HEK293T (cell line): ENCODE data around the gene EBLN2.

Source experiments
- CTCF ChIA-PET: fragments of 350-600 bp; formaldehyde crosslinking; extraction: SDS; loops from one replicate; lab custom pipeline; 2021; ENCODE audit warnings: antibody characterized with exemption, inconsistent platforms; lab: Yijun Ruan, JAX
- POLR2A ChIA-PET: fragments of 350-600 bp; formaldehyde crosslinking; extraction: SDS; loops from one replicate; lab custom pipeline; 2020; ENCODE audit warnings: antibody characterized with exemption, inconsistent platforms; lab: Yijun Ruan, JAX
- DNase-seq: peaks from one replicate; pipeline ENCODE4 v3.0.0; 2012; ENCODE audit warnings: mixed read lengths; ENCODE audit errors: extremely low spot score
- ARNT ChIP-seq: fragments of 450-650 bp; IDR thresholded peaks from 2 replicates; pipeline ENCODE4 v1.6.1; 2017; ENCODE audit warnings: mild to moderate bottlenecking
- BHLHE40 ChIP-seq: fragments of 450-650 bp; IDR thresholded peaks from 2 replicates; pipeline ENCODE4 v1.6.1; 2016; ENCODE audit warnings: mild to moderate bottlenecking, moderate library complexity, borderline replicate concordance
- CTBP1 ChIP-seq: fragments of 450-650 bp; IDR thresholded peaks from 2 replicates; pipeline ENCODE4 v1.6.1; 2016; ENCODE audit warnings: borderline replicate concordance
- ELF4 ChIP-seq: fragments of 450-650 bp; IDR thresholded peaks from 2 replicates; pipeline ENCODE4 v1.6.1; 2017; ENCODE audit warnings: antibody characterized with exemption
- FOXA1 ChIP-seq: fragments of 450-650 bp; IDR thresholded peaks from 2 replicates; pipeline ENCODE4 v1.6.1; 2016; ENCODE audit warnings: mild to moderate bottlenecking
- FOXK2 ChIP-seq: fragments of 450-650 bp; IDR thresholded peaks from 2 replicates; pipeline ENCODE4 v1.6.1; 2016; ENCODE audit warnings: mild to moderate bottlenecking
- FOXM1 ChIP-seq: fragments of 450-650 bp; IDR thresholded peaks from 2 replicates; pipeline ENCODE4 v1.6.1; 2017; ENCODE audit warnings: mild to moderate bottlenecking, borderline replicate concordance
- HDGF ChIP-seq: fragments of 450-650 bp; IDR thresholded peaks from 2 replicates; pipeline ENCODE4 v1.6.1; 2017; ENCODE audit warnings: antibody characterized with exemption, borderline replicate concordance
- L3MBTL2 ChIP-seq: fragments of 450-650 bp; conservative IDR thresholded peaks from 2 replicates; pipeline ENCODE4 v1.6.1; 2016; ENCODE audit warnings: mild to moderate bottlenecking
- LEF1 ChIP-seq: fragments of 450-650 bp; IDR thresholded peaks from 2 replicates; pipeline ENCODE4 v1.6.1; 2017; ENCODE audit warnings: mild to moderate bottlenecking, borderline replicate concordance
- NFRKB ChIP-seq: fragments of 450-650 bp; IDR thresholded peaks from 2 replicates; pipeline ENCODE4 v1.6.1; 2016; ENCODE audit warnings: mild to moderate bottlenecking, moderate library complexity
- PKNOX1 ChIP-seq: fragments of 450-650 bp; IDR thresholded peaks from 2 replicates; pipeline ENCODE4 v1.6.1; 2016
- SP1 ChIP-seq: fragments of 450-650 bp; IDR thresholded peaks from 2 replicates; pipeline ENCODE4 v1.6.1; 2017
- SUZ12 ChIP-seq: fragments of 450-650 bp; IDR thresholded peaks from 2 replicates; pipeline ENCODE4 v1.6.1; 2016; ENCODE audit warnings: mild to moderate bottlenecking
- TARDBP ChIP-seq: fragments of 450-650 bp; IDR thresholded peaks from 2 replicates; pipeline ENCODE4 v1.6.1; 2016
- ZNF384 ChIP-seq: fragments of 450-650 bp; IDR thresholded peaks from 2 replicates; pipeline ENCODE4 v1.6.1; 2016

The EBLN2 gene

DNA sequence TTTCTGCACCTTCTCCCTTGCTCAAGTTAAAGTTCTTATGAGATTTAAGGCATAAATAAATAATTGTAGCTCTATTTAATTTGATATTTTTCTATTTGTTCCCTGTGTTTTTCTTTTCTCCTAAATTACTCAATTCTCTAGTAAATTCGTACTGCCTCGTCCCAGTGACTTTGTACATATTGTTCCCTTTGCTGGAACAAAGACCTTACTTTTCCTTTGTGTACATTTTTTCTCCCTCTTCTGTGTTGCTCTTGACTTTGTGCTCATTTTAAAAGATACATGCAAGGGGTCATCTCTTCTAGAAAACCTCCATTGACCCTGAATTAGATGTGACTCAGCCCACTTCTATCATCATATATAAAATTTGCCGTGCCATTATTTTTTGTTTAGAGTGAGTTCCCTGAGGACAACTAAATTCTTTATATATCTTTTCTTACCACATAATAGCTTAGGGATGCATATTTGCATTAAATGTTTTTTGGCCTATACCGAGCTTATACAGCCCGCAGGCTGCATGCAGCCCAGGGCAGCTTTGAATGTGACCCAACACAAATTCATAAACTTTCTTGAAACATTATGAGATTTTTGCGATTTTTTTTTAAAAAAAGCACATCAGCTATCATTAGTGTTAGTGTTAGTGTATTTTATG lies 35.2 kb upstream of the EBLN2 start:
- CTCF ChIA-PET, result interaction anchor here (0.6 kb wide), 1 partner anchor 16 kb away, joined by 5 read pairs; no protein-coding TSS in a partner anchor
- TF ChIP-seq ARNT (no peak), CTBP1 (no peak), NFRKB (no peak), FOXK2 (no peak), TARDBP (no peak), PKNOX1 (no peak), BHLHE40 (no peak), ZNF384 (no peak), HDGF (no peak), ELF4 (no peak), FOXA1 (no peak)
- no peak for DNase-seq
- POLR2A ChIA-PET, result interaction anchor here (1.2 kb wide), 1 partner anchor 29 kb away, joined by 3 read pairs; no protein-coding TSS in a partner anchor

DNA sequence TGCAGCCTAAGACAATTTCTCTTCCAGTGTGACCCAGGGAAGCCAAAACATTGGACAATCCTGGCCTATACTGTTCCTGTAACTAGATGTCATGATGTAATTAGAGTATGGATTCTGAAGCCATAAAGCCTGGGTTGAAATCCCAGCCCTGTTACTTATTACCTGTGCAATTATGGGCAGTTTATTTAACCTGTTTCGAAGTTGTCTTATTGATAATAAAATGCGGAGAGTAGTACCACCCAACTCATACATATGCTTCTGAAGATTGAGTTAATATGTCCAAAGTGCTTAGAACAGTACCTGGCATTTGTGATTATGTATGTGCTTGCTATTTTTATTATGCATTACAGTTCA lies 34.7 kb upstream of the EBLN2 start:
- DNase-seq, result no peak
- ChIA-PET CTCF (interaction anchor here (0.6 kb wide), 1 partner anchor 17 kb away, joined by 5 read pairs; no protein-coding TSS in a partner anchor), POLR2A (interaction anchor here (1.2 kb wide), 1 partner anchor 30 kb away, joined by 3 read pairs; no protein-coding TSS in a partner anchor)
- no peak for TF ChIP-seq PKNOX1

- no peak for TF ChIP-seq FOXK2
- TF ChIP-seq HDGF, result no peak
- TF ChIP-seq SUZ12, result no peak
- no peak for TF ChIP-seq LEF1
- TF ChIP-seq PKNOX1, result no peak
- TF ChIP-seq TARDBP, result no peak
- no peak for TF ChIP-seq BHLHE40
- no peak for TF ChIP-seq ELF4
- TF ChIP-seq SP1, result no peak
- TF ChIP-seq ZNF384, result no peak
- no peak for DNase-seq
- CTCF ChIA-PET, result no interaction called here
- POLR2A ChIA-PET, result no interaction called here
Observed at GRCh38 chr3:73028803-73029202, 32.7 kb upstream of the EBLN2 start.

- ChIA-PET POLR2A (no interaction called here), CTCF (no interaction called here)
- no peak for DNase-seq
- TF ChIP-seq SP1 (no peak), TARDBP (no peak)
Observed at GRCh38 chr3:73029321-73029796, 32.1 kb upstream of the EBLN2 start.

- ChIA-PET POLR2A (no interaction called here), CTCF (interaction anchor here (0.6 kb wide), 1 partner anchor 9 kb away, joined by 3 read pairs; no protein-coding TSS in a partner anchor)
- DNase-seq, result no peak
- TF ChIP-seq TARDBP (no peak), FOXK2 (no peak), PKNOX1 (no peak), LEF1 (no peak), ARNT (no peak), L3MBTL2 (no peak), SUZ12 (no peak), CTBP1 (no peak), ZNF384 (no peak), FOXM1 (no peak), SP1 (no peak)
Observed at GRCh38 chr3:73030073-73030597, 31.3 kb upstream of the EBLN2 start.

DNA sequence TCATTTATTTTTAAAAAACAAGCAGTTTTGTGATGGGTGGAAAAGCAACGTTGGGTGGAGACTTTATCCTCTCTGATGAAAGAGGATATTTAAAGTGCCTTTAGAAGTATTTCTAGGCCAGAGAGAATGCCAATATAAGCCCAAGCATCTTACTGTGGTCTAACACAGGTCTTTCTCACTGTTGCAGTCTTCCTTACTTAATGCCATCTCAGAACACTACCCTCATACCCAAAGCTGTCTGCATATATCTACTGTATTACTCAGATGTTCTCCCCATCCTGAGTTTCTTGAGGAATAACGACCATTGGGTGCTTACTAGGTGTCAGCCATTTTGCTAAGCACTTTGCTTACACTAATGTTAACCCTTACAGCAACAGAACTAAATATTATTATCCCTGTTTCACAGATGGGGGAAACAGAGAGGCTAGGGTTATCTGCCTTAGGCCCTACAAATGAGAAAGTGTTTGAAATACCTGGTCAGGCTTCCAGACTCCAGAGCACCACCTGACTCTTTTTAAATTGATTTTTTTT lies 29.8 kb upstream of the EBLN2 start:
- no peak for DNase-seq
- ChIA-PET POLR2A (no interaction called here), CTCF (no interaction called here)
- no peak for TF ChIP-seq CTBP1
- TF ChIP-seq ELF4, result no peak
- TF ChIP-seq L3MBTL2, result no peak
- no peak for TF ChIP-seq TARDBP
- TF ChIP-seq NFRKB, result no peak
- no peak for TF ChIP-seq FOXK2
- TF ChIP-seq LEF1, result no peak
- TF ChIP-seq ARNT, result no peak
- TF ChIP-seq SUZ12, result no peak
- TF ChIP-seq FOXA1, result no peak
- TF ChIP-seq HDGF, result no peak
- no peak for TF ChIP-seq BHLHE40
- TF ChIP-seq SP1, result no peak
- no peak for TF ChIP-seq PKNOX1
